Measurements from ENCODE around the gene ITIH2.

The ITIH2 gene

GRCh38 chr10:7766241-7766640, 63.1 kb downstream of the ITIH2 start:
- Histone ChIP-seq H3K79me2 (ENCODE audit: insufficient read depth, low read length) (no peaks in the 10 kb centered on the region), H3K36me3 (ENCODE audit: insufficient read depth, low read length) (peaks cover 57% of the 10 kb centered on the region; the same call in 1 of the 2 replicates), H3K9me2 (replicated peaks; ENCODE audit: low read depth, low read length) (no peaks in the 10 kb centered on the region), H3K27me3 (ENCODE audit: insufficient read depth, low read length, poor library complexity, severe bottlenecking) (no peaks in the 10 kb centered on the region), H3K9ac (ENCODE audit: low read depth, low read length, poor library complexity, severe bottlenecking) (no peak overlapping the region), H3K4me3 (ENCODE audit: low read length, poor library complexity, severe bottlenecking) (no peak overlapping the region), H3F3A (ENCODE audit: low read depth) (no peaks in the 10 kb centered on the region), H2AFZ (ENCODE audit: low read length) (no peak overlapping the region), H3K4me1 (ENCODE audit: insufficient read depth, low read length, poor library complexity, severe bottlenecking) (peaks cover 5% of the 10 kb centered on the region), H3K4me2 (ENCODE audit: low read depth, low read length, poor library complexity, severe bottlenecking) (no peak overlapping the region), H3K9me3 (ENCODE audit: insufficient read depth, low read depth, low read length) (no peaks in the 10 kb centered on the region), H4K20me1 (ENCODE audit: insufficient read depth, low read length, poor library complexity, severe bottlenecking) (no peaks in the 10 kb centered on the region)
- TF ChIP-seq CTCF (conservative IDR thresholded peaks at IDR 0.05; ENCODE audit: low read length) = no peak
- no peak for TF ChIP-seq EZH2phosphoT487 (IDR thresholded peaks at IDR 0.05; ENCODE audit: borderline replicate concordance)

GRCh38 chr10:7767209-7767608, 64.1 kb downstream of the ITIH2 start:
- no peak overlapping the region for H2AFZ ChIP-seq (ENCODE audit: low read length)
- no peak for TF ChIP-seq CTCF (conservative IDR thresholded peaks at IDR 0.05; ENCODE audit: low read length)
- TF ChIP-seq EZH2phosphoT487 (IDR thresholded peaks at IDR 0.05; ENCODE audit: borderline replicate concordance) = no peak
- H3K27me3 ChIP-seq (ENCODE audit: insufficient read depth, low read length, poor library complexity, severe bottlenecking) = no peaks in the 10 kb centered on the region
- H3K36me3 ChIP-seq (ENCODE audit: insufficient read depth, low read length) = peaks cover 49% of the 10 kb centered on the region; the same call in 1 of the 2 replicates
- no peak overlapping the region for H3K4me3 ChIP-seq (ENCODE audit: low read length, poor library complexity, severe bottlenecking)
- no peaks in the 10 kb centered on the region for H3K9me2 ChIP-seq (replicated peaks; ENCODE audit: low read depth, low read length)
- H4K20me1 ChIP-seq (ENCODE audit: insufficient read depth, low read length, poor library complexity, severe bottlenecking) = no peaks in the 10 kb centered on the region
- no peaks in the 10 kb centered on the region for H3F3A ChIP-seq (ENCODE audit: low read depth)
- H3K9ac ChIP-seq (ENCODE audit: low read depth, low read length, poor library complexity, severe bottlenecking) = no peak overlapping the region
- peaks cover 9% of the 10 kb centered on the region for H3K4me1 ChIP-seq (ENCODE audit: insufficient read depth, low read length, poor library complexity, severe bottlenecking)
- no peak overlapping the region for H3K4me2 ChIP-seq (ENCODE audit: low read depth, low read length, poor library complexity, severe bottlenecking)
- no peaks in the 10 kb centered on the region for H3K79me2 ChIP-seq (ENCODE audit: insufficient read depth, low read length)
- H3K9me3 ChIP-seq (ENCODE audit: insufficient read depth, low read depth, low read length) = no peaks in the 10 kb centered on the region

GRCh38 chr10:7768417-7768816, 65.3 kb downstream of the ITIH2 start:
- Histone ChIP-seq H3K4me1 (ENCODE audit: insufficient read depth, low read length, poor library complexity, severe bottlenecking) (peaks cover 9% of the 10 kb centered on the region), H3F3A (ENCODE audit: low read depth) (no peaks in the 10 kb centered on the region), H3K9me2 (replicated peaks; ENCODE audit: low read depth, low read length) (no peaks in the 10 kb centered on the region), H3K4me2 (ENCODE audit: low read depth, low read length, poor library complexity, severe bottlenecking) (no peak overlapping the region), H3K27me3 (ENCODE audit: insufficient read depth, low read length, poor library complexity, severe bottlenecking) (no peaks in the 10 kb centered on the region), H3K4me3 (ENCODE audit: low read length, poor library complexity, severe bottlenecking) (no peak overlapping the region), H4K20me1 (ENCODE audit: insufficient read depth, low read length, poor library complexity, severe bottlenecking) (no peaks in the 10 kb centered on the region), H3K36me3 (ENCODE audit: insufficient read depth, low read length) (peaks cover 44% of the 10 kb centered on the region; the same call in 1 of the 2 replicates), H3K9ac (ENCODE audit: low read depth, low read length, poor library complexity, severe bottlenecking) (no peak overlapping the region), H3K9me3 (ENCODE audit: insufficient read depth, low read depth, low read length) (no peaks in the 10 kb centered on the region), H3K79me2 (ENCODE audit: insufficient read depth, low read length) (no peaks in the 10 kb centered on the region), H2AFZ (ENCODE audit: low read length) (no peak overlapping the region)
- no peak for TF ChIP-seq EZH2phosphoT487 (IDR thresholded peaks at IDR 0.05; ENCODE audit: borderline replicate concordance)
- no peak for TF ChIP-seq CTCF (conservative IDR thresholded peaks at IDR 0.05; ENCODE audit: low read length)

Data from Loucy (cell line).